Fibroblast of lung (primary cell): Measurements from ENCODE around the gene FRMD4A.

Source experiments
- CTCF ChIP-seq, 2 donors: IDR thresholded peaks in 1 of 2; conservative IDR thresholded peaks in 1 of 2; 1 replicate in 1 of 2; 2 replicates in 1 of 2; pipeline ENCODE4 v1.5.1; 2011 to 2012; ENCODE audit warnings: low read length in 2 of 2, control low read depth in 1 of 2, inconsistent platforms in 1 of 2, low read depth in 1 of 2, mild to moderate bottlenecking in 1 of 2
- EZH2 ChIP-seq: IDR thresholded peaks from 2 replicates; pipeline ENCODE4 v1.5.1; 2012; ENCODE audit warnings: low read length, control low read depth, mild to moderate bottlenecking; ENCODE audit errors: missing control alignments

DNA sequence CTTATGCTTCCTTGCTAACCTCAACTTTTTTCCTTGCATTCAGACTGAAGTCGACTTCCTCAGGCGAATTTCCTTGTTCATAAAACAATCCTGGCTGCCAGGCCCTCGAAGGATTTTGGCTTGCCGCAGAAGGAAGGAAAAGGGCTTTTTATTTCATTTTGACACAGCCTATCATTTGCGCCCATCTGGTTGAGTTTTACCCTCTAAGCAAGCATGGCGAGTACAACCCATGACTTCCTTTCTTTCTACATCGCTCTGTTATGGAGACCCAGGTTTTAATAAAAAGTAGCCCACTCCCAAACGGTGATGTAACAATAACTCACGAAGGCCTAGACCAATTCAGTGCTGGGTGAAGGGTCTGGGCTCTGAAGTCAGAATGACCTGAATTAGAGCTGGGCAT is 634.7 kb downstream of the FRMD4A start:
- no peak for TF ChIP-seq CTCF (conservative IDR thresholded peaks at IDR 0.05 in 1 of 2, IDR thresholded peaks at IDR 0.05 in 1 of 2; ENCODE audit: low read depth in 1 of 2, low read length in 2 of 2)
- TF ChIP-seq EZH2: no peak
